Calu3 (cell line): ENCODE measurements around the gene ZMYM2. TPM values are rescaled to one million over a fixed set of nuclear protein-coding genes. Genes with fewer than 3 reads are reported as not detected.

ENCODE experiments used
- BruUV-seq: library from RNA; stranded (reverse); fragments of 400-500 nt; replicated peaks from 2 replicates; lab custom pipeline; 2021; lab: Mats Ljungman, UMichigan
- CTCF ChIA-PET: fragments of 300-600 bp; sonication (Branson Sonifier 250); formaldehyde crosslinking; loops from one replicate; lab custom pipeline; 2022; ENCODE audit warnings: antibody characterized with exemption; lab: Charles Lee
- DNase-seq: peaks from one replicate; pipeline ENCODE4 v3.0.0; 2022
- H3K27ac Mint-ChIP-seq: one replicate; pipeline ENCODE4 v1.8.0; 2022; ENCODE audit warnings: mixed read lengths; ENCODE audit not compliant: unreplicated experiment
- H3K27me3 Mint-ChIP-seq: one replicate; pipeline ENCODE4 v1.8.0; 2022; ENCODE audit warnings: mixed read lengths; ENCODE audit not compliant: unreplicated experiment
- H3K36me3 Mint-ChIP-seq: one replicate; pipeline ENCODE4 v1.8.0; 2022; ENCODE audit warnings: mild to moderate bottlenecking, moderate library complexity, mixed read lengths; ENCODE audit not compliant: insufficient read depth, unreplicated experiment
- H3K4me1 Mint-ChIP-seq: one replicate; pipeline ENCODE4 v1.8.0; 2022; ENCODE audit warnings: mild to moderate bottlenecking, low read depth, mixed read lengths; ENCODE audit not compliant: unreplicated experiment
- H3K4me3 Mint-ChIP-seq: one replicate; pipeline ENCODE4 v1.8.0; 2022; ENCODE audit warnings: mild to moderate bottlenecking, low read depth, moderate library complexity, mixed read lengths; ENCODE audit not compliant: unreplicated experiment
- H3K9me3 Mint-ChIP-seq: one replicate; pipeline ENCODE4 v1.8.0; 2022; ENCODE audit warnings: low read depth, mixed read lengths; ENCODE audit not compliant: unreplicated experiment
- intact Hi-C: fragments of 100-400 bp; cut with micrococcal nuclease; formaldehyde crosslinking; loops from one replicate; pipeline ENCODE4 v1.10.0; 2022; ENCODE audit not compliant: unreplicated experiment
- total RNA-seq: library from RNA; stranded (reverse); gene quantifications from 2 replicates; pipeline ENCODE4 v1.2.3, GENCODE V29; 2022
- TF ChIP-seq, protein P1 (sequence below): fragments of 200-600 bp; IDR thresholded peaks from one replicate; pipeline ENCODE4 v1.8.0; 2022; ENCODE audit warnings: antibody characterized with exemption; ENCODE audit not compliant: unreplicated experiment

ZMYM2 gene
- total RNA-seq, 1 experiment from 2014 or later = 53.1 TPM

GRCh38 chr13:20129076-20129475 is 170.5 kb downstream of the ZMYM2 start:
- TF ChIP-seq, protein P1, sequence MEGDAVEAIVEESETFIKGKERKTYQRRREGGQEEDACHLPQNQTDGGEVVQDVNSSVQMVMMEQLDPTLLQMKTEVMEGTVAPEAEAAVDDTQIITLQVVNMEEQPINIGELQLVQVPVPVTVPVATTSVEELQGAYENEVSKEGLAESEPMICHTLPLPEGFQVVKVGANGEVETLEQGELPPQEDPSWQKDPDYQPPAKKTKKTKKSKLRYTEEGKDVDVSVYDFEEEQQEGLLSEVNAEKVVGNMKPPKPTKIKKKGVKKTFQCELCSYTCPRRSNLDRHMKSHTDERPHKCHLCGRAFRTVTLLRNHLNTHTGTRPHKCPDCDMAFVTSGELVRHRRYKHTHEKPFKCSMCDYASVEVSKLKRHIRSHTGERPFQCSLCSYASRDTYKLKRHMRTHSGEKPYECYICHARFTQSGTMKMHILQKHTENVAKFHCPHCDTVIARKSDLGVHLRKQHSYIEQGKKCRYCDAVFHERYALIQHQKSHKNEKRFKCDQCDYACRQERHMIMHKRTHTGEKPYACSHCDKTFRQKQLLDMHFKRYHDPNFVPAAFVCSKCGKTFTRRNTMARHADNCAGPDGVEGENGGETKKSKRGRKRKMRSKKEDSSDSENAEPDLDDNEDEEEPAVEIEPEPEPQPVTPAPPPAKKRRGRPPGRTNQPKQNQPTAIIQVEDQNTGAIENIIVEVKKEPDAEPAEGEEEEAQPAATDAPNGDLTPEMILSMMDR = no peak
- Mint-ChIP-seq H3K27ac (no peak overlapping the region), H3K36me3 (peaks cover 13% of the 10 kb centered on the region), H3K9me3 (no peaks in the 10 kb centered on the region), H3K27me3 (no peaks in the 10 kb centered on the region), H3K4me3 (peak overlapping the region; percentile 67), H3K4me1 (peaks cover 15% of the 10 kb centered on the region)
- no peak for DNase-seq
- no TSS peak for BruUV-seq
- intact Hi-C loops = loop anchor here (5.0 kb wide), 1 partner anchor 33 kb away; the partner anchor contains the start of gene GJA3
- CTCF ChIA-PET = interaction anchor here (2.4 kb wide), 1 partner anchor 11 kb away, joined by 11 read pairs; no protein-coding TSS in a partner anchor

DNA sequence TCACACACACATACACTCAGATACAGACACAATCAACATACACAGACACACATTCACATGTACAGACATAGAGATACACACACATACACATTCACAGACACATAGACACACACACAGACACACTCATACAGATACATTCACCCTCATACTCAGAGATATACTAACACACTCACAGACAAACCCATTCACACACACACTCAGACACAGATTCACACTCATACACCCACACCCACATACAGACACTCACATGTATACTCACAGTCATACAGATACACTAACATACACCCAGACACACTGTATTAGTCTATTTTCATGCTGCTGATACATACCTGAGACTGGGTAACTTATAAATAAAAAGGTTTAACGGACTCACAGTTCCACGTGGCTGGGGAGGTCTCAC is 171.5 kb downstream of the ZMYM2 start:
- intact Hi-C loops = no loop called here
- H3K27me3 Mint-ChIP-seq = no peaks in the 10 kb centered on the region
- CTCF ChIA-PET = interaction anchor here (0.6 kb wide), 1 partner anchor 410 kb away, joined by 3 read pairs; no protein-coding TSS in a partner anchor
- H3K9me3 Mint-ChIP-seq = no peaks in the 10 kb centered on the region
- no TSS peak for BruUV-seq
- no peak for DNase-seq
- H3K36me3 Mint-ChIP-seq = peaks cover 9% of the 10 kb centered on the region
- H3K4me1 Mint-ChIP-seq = peaks cover 8% of the 10 kb centered on the region
- no peak overlapping the region for H3K4me3 Mint-ChIP-seq
- TF ChIP-seq, protein P1 = no peak
- H3K27ac Mint-ChIP-seq = no peak overlapping the region

- Mint-ChIP-seq H3K4me3 (no peak overlapping the region), H3K9me3 (no peaks in the 10 kb centered on the region), H3K4me1 (peaks cover 3% of the 10 kb centered on the region), H3K36me3 (peaks cover 9% of the 10 kb centered on the region), H3K27ac (no peak overlapping the region), H3K27me3 (no peaks in the 10 kb centered on the region)
- intact Hi-C loops = no loop called here
- DNase-seq = no peak
- BruUV-seq = no TSS peak
- CTCF ChIA-PET = interaction anchor here (0.6 kb wide), 1 partner anchor 410 kb away, joined by 3 read pairs; no protein-coding TSS in a partner anchor
- TF ChIP-seq, protein P1 = no peak
These were observed 172.1 kb downstream of the ZMYM2 start for GRCh38 chr13:20130652-20131051.

- DNase-seq = no peak
- no peaks in the 10 kb centered on the region for H3K9me3 Mint-ChIP-seq
- TF ChIP-seq, protein P1 = no peak
- H3K36me3 Mint-ChIP-seq = peaks cover 9% of the 10 kb centered on the region
- CTCF ChIA-PET = no interaction called here
- no peak overlapping the region for H3K27ac Mint-ChIP-seq
- no peak overlapping the region for H3K4me3 Mint-ChIP-seq
- no peaks in the 10 kb centered on the region for H3K27me3 Mint-ChIP-seq
- BruUV-seq = no TSS peak
- intact Hi-C loops = no loop called here
- H3K4me1 Mint-ChIP-seq = no peaks in the 10 kb centered on the region
These were observed 172.7 kb downstream of the ZMYM2 start for GRCh38 chr13:20131057-20131832.
